Activated CD4-positive, alpha-beta T cell treated with anti-CD3 and anti-CD28 coated beads for 24 hours (primary cell): ENCODE data around the gene ZNF398.
"Not testable (repeated sequence)": the region's sequence is repeated elsewhere in the genome, so short reads cannot be mapped to it uniquely, and the experiment has no call there.

Experiments used
- DNase-seq, 2 donors: peaks; one replicate each; pipeline ENCODE4 v3.0.0-alpha.2; 2020; ENCODE audit warnings: low read depth in 2 of 2

ZNF398 gene

DNA sequence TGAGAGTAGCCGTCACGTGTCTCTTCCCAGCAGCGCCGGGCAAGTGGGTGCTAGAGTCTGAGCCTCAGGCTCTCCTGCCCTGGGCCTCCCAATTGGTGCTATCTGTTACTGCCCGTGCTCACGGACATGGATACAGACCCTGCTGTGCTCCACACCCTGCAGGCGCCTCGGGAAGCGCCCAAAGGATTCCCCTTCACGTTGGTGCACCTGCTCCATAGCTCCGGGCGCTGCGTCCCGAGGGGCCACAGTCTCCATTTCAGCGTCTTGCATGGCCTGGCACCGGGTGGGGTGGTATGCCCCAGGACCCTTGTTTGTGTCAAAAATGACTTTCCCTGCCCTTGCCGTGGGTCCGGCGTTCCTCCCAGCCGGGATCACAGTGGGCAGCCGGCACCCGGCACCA, 78.4 kb downstream of the ZNF398 start:
- no peak for DNase-seq

GRCh38 chr7:149226366-149226765, 79.1 kb downstream of the ZNF398 start:
- DNase-seq = not testable (repeated sequence)

DNA sequence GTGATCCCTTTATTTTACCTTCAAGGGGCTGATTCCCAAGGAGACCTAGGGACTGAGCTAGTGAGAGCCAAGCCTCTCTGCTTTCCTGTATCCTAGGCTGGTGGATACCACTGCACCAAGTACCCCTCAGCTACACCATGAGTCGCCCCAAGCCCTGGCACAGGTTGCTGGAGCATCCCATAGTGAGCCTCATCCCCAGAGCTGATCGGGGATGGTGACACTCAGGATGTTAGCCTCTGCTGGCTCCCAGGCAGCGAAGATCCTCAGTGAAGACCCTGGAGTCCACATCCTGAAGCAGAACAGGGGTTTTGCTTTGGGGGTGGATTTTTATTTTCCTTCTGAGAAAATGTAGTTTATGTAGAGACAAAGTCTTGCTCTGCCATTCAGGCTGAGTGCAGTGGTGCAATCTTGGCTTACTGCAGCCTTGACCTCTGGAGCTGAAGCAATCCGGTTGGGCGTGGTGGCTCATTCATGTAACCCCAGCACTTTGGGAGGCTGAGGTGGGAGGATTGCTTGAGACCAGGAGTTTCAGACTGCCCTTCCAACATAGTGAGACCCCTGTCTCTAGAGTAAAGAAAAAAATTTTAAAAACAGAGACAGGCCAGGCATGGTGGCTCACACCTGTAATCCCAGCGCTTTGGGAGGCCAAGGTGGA, 79.7 kb downstream of the ZNF398 start:
- no peak for DNase-seq

- no peak for DNase-seq
These were observed 81.7 kb downstream of the ZNF398 start for GRCh38 chr7:149228831-149229471.

DNA sequence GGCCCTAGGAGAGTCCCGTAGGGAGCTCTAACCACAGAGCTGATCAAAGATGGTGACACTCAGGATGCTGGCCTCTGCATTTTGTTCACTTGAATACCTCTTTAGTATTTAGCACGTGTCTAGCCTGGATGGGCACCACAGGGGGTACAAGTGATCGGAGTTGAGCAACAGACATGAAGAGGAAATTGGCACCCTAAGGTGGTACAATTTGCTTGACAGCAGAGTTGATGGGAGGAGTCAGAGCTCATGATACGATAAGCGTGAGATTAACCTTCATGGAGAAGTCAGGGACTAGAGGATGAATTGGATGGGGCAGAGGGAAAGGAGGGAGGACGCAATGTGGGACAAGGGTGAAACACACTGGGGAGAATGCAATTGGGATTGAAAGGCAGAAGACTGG, 82.3 kb downstream of the ZNF398 start:
- no peak for DNase-seq

GRCh38 chr7:149232362-149232761, 85.1 kb downstream of the ZNF398 start:
- DNase-seq = no peak
